OCI-LY7 (cell line): Measurements from ENCODE around the gene GRK5. TPM values are rescaled to one million over a fixed set of nuclear protein-coding genes. Genes with fewer than 3 reads are reported as not detected.
"Not testable (repeated sequence)": the region's sequence is repeated elsewhere in the genome, so short reads cannot be mapped to it uniquely, and the experiment has no call there.

ENCODE experiments used
- BruUV-seq: library from RNA; stranded (reverse); fragments of 400-500 nt; replicated peaks from 2 replicates; lab custom pipeline; 2021; lab: Mats Ljungman, UMichigan
- CTCF ChIA-PET: fragments of 300-600 bp; sonication (Branson Sonifier 250); formaldehyde crosslinking; loops from one replicate; lab custom pipeline; 2022; ENCODE audit warnings: antibody characterized with exemption; ENCODE audit not compliant: unreplicated experiment; lab: Charles Lee
- POLR2A ChIA-PET: fragments of 300-600 bp; sonication (Branson Sonifier 250); formaldehyde crosslinking; loops from one replicate; lab custom pipeline; 2022; ENCODE audit warnings: antibody characterized with exemption; lab: Charles Lee
- DNase-seq: peaks from one replicate; pipeline ENCODE4 v3.0.0-alpha.2; 2015; ENCODE audit warnings: low spot score
- H2AFZ ChIP-seq: fragments of 200-600 bp; sonication (generic), shearing (Covaris generic); 2 replicates; pipeline ENCODE4 v1.6.1; 2014; ENCODE audit warnings: mild to moderate bottlenecking, antibody characterized with exemption, low read length, moderate library complexity
- H3K27ac ChIP-seq: fragments of 200-600 bp; sonication (generic); 2 replicates; pipeline ENCODE4 v1.5.1; 2014; ENCODE audit warnings: mixed run types, low read depth, mild to moderate bottlenecking, moderate library complexity, low read length, inconsistent platforms; ENCODE audit not compliant: poor library complexity, severe bottlenecking
- H3K36me3 ChIP-seq: fragments of 200-600 bp; sonication (generic); 2 replicates; pipeline ENCODE4 v1.6.1; 2014; ENCODE audit warnings: mild to moderate bottlenecking, antibody characterized with exemption, low read length, moderate library complexity, mixed read lengths; ENCODE audit not compliant: insufficient read depth
- H3K4me1 ChIP-seq: fragments of 200-600 bp; sonication (generic); 2 replicates; pipeline ENCODE4 v1.5.1; 2014; ENCODE audit warnings: mild to moderate bottlenecking, low read length; ENCODE audit not compliant: insufficient read depth, poor library complexity, severe bottlenecking
- H3K4me2 ChIP-seq: fragments of 200-600 bp; sonication (generic); 2 replicates; pipeline ENCODE4 v1.6.1; 2014; ENCODE audit warnings: mild to moderate bottlenecking, low read length
- H3K4me3 ChIP-seq: fragments of 200-600 bp; sonication (generic); 2 replicates; pipeline ENCODE4 v1.5.1; 2014; ENCODE audit warnings: mild to moderate bottlenecking, low read depth, low read length; ENCODE audit not compliant: poor library complexity, severe bottlenecking
- H3K79me2 ChIP-seq: fragments of 200-600 bp; sonication (generic); 2 replicates; pipeline ENCODE4 v1.6.1; 2016; ENCODE audit warnings: low read depth, mild to moderate bottlenecking, low read length, moderate library complexity, mixed read lengths; ENCODE audit not compliant: insufficient read depth
- H3K9me2 ChIP-seq: fragments of 200-600 bp; sonication (generic); 2 replicates; pipeline ENCODE4 v1.6.1; 2016; ENCODE audit warnings: mild to moderate bottlenecking, low read length, mixed read lengths; ENCODE audit not compliant: insufficient read depth
- H3K9me3 ChIP-seq: fragments of 200-600 bp; sonication (generic); 2 replicates; pipeline ENCODE4 v1.6.1; 2014; ENCODE audit warnings: mild to moderate bottlenecking, mixed run types, low read length, mixed read lengths
- H4K20me1 ChIP-seq: fragments of 200-600 bp; sonication (generic); 2 replicates; pipeline ENCODE4 v1.6.1; 2014; ENCODE audit warnings: mild to moderate bottlenecking, antibody characterized with exemption, low read length, moderate library complexity, mixed read lengths; ENCODE audit not compliant: insufficient read depth
- CTCF ChIP-seq: fragments of 200-600 bp; sonication (generic); conservative IDR thresholded peaks from 2 replicates; pipeline ENCODE4 v1.5.1; 2014; ENCODE audit warnings: mild to moderate bottlenecking, antibody characterized with exemption, low read length, moderate library complexity, mixed read lengths
- EZH2phosphoT487 ChIP-seq: fragments of 200-600 bp; sonication (generic); IDR thresholded peaks from 2 replicates; pipeline ENCODE4 v1.6.1; 2018; ENCODE audit warnings: low read depth, borderline replicate concordance, mild to moderate bottlenecking, mixed run types, antibody characterized with exemption, low read length, moderate library complexity, mixed read lengths
- intact Hi-C: fragments of 100-400 bp; cut with micrococcal nuclease; formaldehyde crosslinking; loops from one replicate; pipeline ENCODE4 v1.10.0; 2022; ENCODE audit not compliant: unreplicated experiment
- total RNA-seq, 2 experiments: library from RNA; depleted of rRNA in 1 of 2; stranded (reverse); fragments of >200 nt in 1 of 2; shearing (Covaris generic) in 1 of 2; gene quantifications; 2 replicates each; pipeline ENCODE4 v1.2.3, GENCODE V29; 2014 to 2022

The GRK5 gene
- total RNA-seq, 2 experiments from 2014 or later: 4.7 to 10.2 TPM

- BruUV-seq: no TSS peak
- no peak overlapping the region for H3K27ac ChIP-seq
- CTCF ChIA-PET: no interaction called here
- DNase-seq: peak; percentile 8
- TF ChIP-seq CTCF: no peak
- TF ChIP-seq EZH2phosphoT487: no peak
- H3K79me2 ChIP-seq: no peaks in the 10 kb centered on the region
- peaks cover 12% of the 10 kb centered on the region for H3K4me1 ChIP-seq
- H3K9me2 ChIP-seq: no peaks in the 10 kb centered on the region
- peaks cover 4% of the 10 kb centered on the region; the same call in 1 of the 2 replicates for H3K9me3 ChIP-seq
- H3K4me2 ChIP-seq: no peak overlapping the region
- no peaks in the 10 kb centered on the region for H4K20me1 ChIP-seq
- H3K36me3 ChIP-seq: no peaks in the 10 kb centered on the region
- H2AFZ ChIP-seq: no peak overlapping the region
- H3K4me3 ChIP-seq: no peak overlapping the region
- POLR2A ChIA-PET: interaction anchor here (0.8 kb wide), 1 partner anchor 513 kb away, joined by 3 read pairs; no protein-coding TSS in a partner anchor
- intact Hi-C loops: no loop called here
These were observed 30.5 kb downstream of the GRK5 start for GRCh38 chr10:119237722-119238436.

GRCh38 chr10:119238577-119238976, 31.2 kb downstream of the GRK5 start:
- H2AFZ ChIP-seq: no peak overlapping the region
- DNase-seq: no peak
- no peak overlapping the region for H3K4me3 ChIP-seq
- ChIA-PET POLR2A (interaction anchor here (0.6 kb wide), 1 partner anchor 17 kb away, joined by 3 read pairs; no protein-coding TSS in a partner anchor), CTCF (no interaction called here)
- H3K4me2 ChIP-seq: no peak overlapping the region
- H3K4me1 ChIP-seq: peaks cover 12% of the 10 kb centered on the region
- no peaks in the 10 kb centered on the region for H4K20me1 ChIP-seq
- no peak for TF ChIP-seq CTCF
- no peak for TF ChIP-seq EZH2phosphoT487
- no peak overlapping the region for H3K27ac ChIP-seq
- BruUV-seq: no TSS peak
- no peaks in the 10 kb centered on the region for H3K9me3 ChIP-seq
- intact Hi-C loops: no loop called here
- no peaks in the 10 kb centered on the region for H3K79me2 ChIP-seq
- no peaks in the 10 kb centered on the region for H3K9me2 ChIP-seq
- H3K36me3 ChIP-seq: no peaks in the 10 kb centered on the region

GRCh38 chr10:119239015-119239414, 31.6 kb downstream of the GRK5 start:
- H3K79me2 ChIP-seq, BruUV-seq, H3K4me3 ChIP-seq, intact Hi-C loops, DNase-seq, H3K4me2 ChIP-seq, H3K9me3 ChIP-seq, H3K27ac ChIP-seq, H2AFZ ChIP-seq, H3K9me2 ChIP-seq, H4K20me1 ChIP-seq, H3K36me3 ChIP-seq: not testable (repeated sequence)
- H3K4me1 ChIP-seq: peaks cover 12% of the 10 kb centered on the region
- ChIA-PET CTCF (interaction anchor here (0.6 kb wide), 1 partner anchor 447 kb away, joined by 3 read pairs; no protein-coding TSS in a partner anchor), POLR2A (interaction anchor here (0.6 kb wide), 1 partner anchor 16 kb away, joined by 3 read pairs; no protein-coding TSS in a partner anchor)

GRCh38 chr10:119239630-119240029, 32.3 kb downstream of the GRK5 start:
- ChIA-PET POLR2A (interaction anchor here (0.6 kb wide), 1 partner anchor 82 kb away, joined by 3 read pairs; no protein-coding TSS in a partner anchor), CTCF (interaction anchor here (0.6 kb wide), 1 partner anchor 447 kb away, joined by 3 read pairs; no protein-coding TSS in a partner anchor)
- H4K20me1 ChIP-seq, H2AFZ ChIP-seq, H3K9me3 ChIP-seq, intact Hi-C loops, H3K79me2 ChIP-seq, DNase-seq, H3K4me2 ChIP-seq, H3K4me3 ChIP-seq, H3K9me2 ChIP-seq, H3K27ac ChIP-seq, BruUV-seq, H3K36me3 ChIP-seq: not testable (repeated sequence)
- H3K4me1 ChIP-seq: peaks cover 12% of the 10 kb centered on the region
